ENCODE results near the gene SERTAD3. TPM values are rescaled to one million over a fixed set of nuclear protein-coding genes. Genes with fewer than 3 reads are reported as not detected.

SERTAD3 gene
- total and polyA plus RNA-seq, 2 donors (not counting 3 experiments of a cell fraction or from before 2014, with no cell fraction given): 13.3 to 29.9 TPM

GRCh38 chr19:40445780-40446262 is 1.7 kb upstream of the SERTAD3 start:
- intact Hi-C loops (cut with micrococcal nuclease) (loop anchor here (10.0 kb wide), 1 partner anchor 359 kb away; no protein-coding TSS in a partner anchor), dilution Hi-C loops (cut with MboI; ENCODE audit: extremely low pct_ligation_motif_present, low sequenced_read_pairs) (no loop called here)
- Histone ChIP-seq H4K20me1 (replicated peaks; ENCODE audit: control insufficient read depth, extremely low read depth, insufficient read depth, low read length) (no peaks in the 10 kb centered on the region), H3K79me2 (ENCODE audit: control insufficient read depth, insufficient read depth, low read length) (peaks cover 29% of the 10 kb centered on the region), H3K4me3 (replicated peaks in 1 of 3; ENCODE audit: insufficient read depth in 1 of 3, low read depth in 1 of 3, low read length in 3 of 3) (no peak overlapping the region), H3K9me1 (replicated peaks; ENCODE audit: control insufficient read depth, extremely low read depth, insufficient read depth, low read length) (no peaks in the 10 kb centered on the region), H2AFZ (ENCODE audit: low read depth, low read length) (no peak overlapping the region), H3K4me1 (ENCODE audit: control insufficient read depth, extremely low read depth, insufficient read depth, low read length) (peaks cover 9% of the 10 kb centered on the region), H3K4me2 (ENCODE audit: insufficient read depth, low read length) (no peak overlapping the region), H3K9me3 (replicated peaks; ENCODE audit: control insufficient read depth, insufficient read depth, low read length) (no peaks in the 10 kb centered on the region), H3K27ac (ENCODE audit: insufficient read depth, low read depth, low read length) (no peak overlapping the region), H3K9ac (replicated peaks; ENCODE audit: extremely low read depth, insufficient read depth, low read length) (no peak overlapping the region), H3K27me3 (ENCODE audit: control insufficient read depth in 2 of 2, insufficient read depth in 2 of 2, low read length in 2 of 2) (no peaks in the 10 kb centered on the region), H3K36me3 (ENCODE audit: control insufficient read depth in 2 of 2, extremely low read depth in 1 of 2, insufficient read depth in 2 of 2, low read length in 2 of 2) (peaks cover 9 to 11% of the 10 kb centered on the region in 2 experiments)
- FAIRE-seq (no peak), DNase-seq (ENCODE audit: low read depth, low spot score) (no peak)
- TF ChIP-seq GATA2 (IDR thresholded peaks at IDR 0.05; ENCODE audit: insufficient read depth, insufficient read length, low read depth, low read length) (no peak), CTCF (IDR thresholded peaks at IDR 0.05; ENCODE audit: extremely low read depth in 1 of 2, insufficient read depth in 1 of 2, low read depth in 1 of 2, low read length in 2 of 2) (no peak), MYC (IDR thresholded peaks at IDR 0.05; ENCODE audit: low read depth, low read length) (no peak), POLR2A (IDR thresholded peaks at IDR 0.05; ENCODE audit: low read depth, low read length) (no peak), MAX (IDR thresholded peaks at IDR 0.05; ENCODE audit: insufficient read depth, insufficient read length) (no peak), FOS (IDR thresholded peaks at IDR 0.05; ENCODE audit: borderline replicate concordance, insufficient read depth, low read length) (no peak), JUN (IDR thresholded peaks at IDR 0.05; ENCODE audit: borderline replicate concordance, insufficient read depth, insufficient read length, low read depth) (no peak), EZH2 (IDR thresholded peaks at IDR 0.05; ENCODE audit: borderline replicate concordance, low read depth, low read length, severe bottlenecking) (no peak), POLR2AphosphoS5 (IDR thresholded peaks at IDR 0.05; ENCODE audit: insufficient read depth, low read depth, low read length) (no peak)
- ChIA-PET POLR2A (no interaction called here), CTCF (interaction anchor here (1.0 to 3.5 kb wide), 3 partner anchors 19 to 141 kb away, joined by 3 to 25 read pairs (median 5); no protein-coding TSS in a partner anchor)
- BruUV-seq (replicated peaks): no TSS peak

Data from endothelial cell of umbilical vein (primary cell).